Testis (tissue), 3 donors: ENCODE measurements around the gene SSMEM1. TPM values are rescaled to one million over a fixed set of nuclear protein-coding genes. Genes with fewer than 3 reads are reported as not detected.
"Not testable (repeated sequence)": the region's sequence is repeated elsewhere in the genome, so short reads cannot be mapped to it uniquely, and the experiment has no call there.

ENCODE experiments used
- DNase-seq: peaks from one replicate; pipeline ENCODE4 v3.0.0-alpha.2; 2019
- H3K27ac ChIP-seq, 2 donors: fragments of 200-600 bp; sonication (generic); one replicate each; pipeline ENCODE4 v1.5.1; 2019
- H3K27me3 ChIP-seq: fragments of 200-600 bp; sonication (generic); one replicate; pipeline ENCODE4 v1.5.1; 2019
- H3K36me3 ChIP-seq: fragments of 200-600 bp; sonication (generic); one replicate; pipeline ENCODE4 v1.5.1; 2017; ENCODE audit warnings: low read depth; ENCODE audit errors: missing control alignments
- H3K4me1 ChIP-seq: fragments of 200-600 bp; sonication (generic); one replicate; pipeline ENCODE4 v1.5.1; 2019
- H3K4me3 ChIP-seq, 2 donors: fragments of 200-600 bp; sonication (generic); one replicate each; pipeline ENCODE4 v1.5.1; 2017 to 2019
- H3K9me3 ChIP-seq: fragments of 200-600 bp; sonication (generic); one replicate; pipeline ENCODE4 v1.5.1; 2017
- CTCF ChIP-seq, 3 experiments: fragments of 450-650 bp in 2 of 3; fragments of 200-600 bp in 1 of 3; sonication (generic) in 1 of 3; IDR thresholded peaks; one replicate each; pipeline ENCODE4 v1.5.1; 2016 to 2019; ENCODE audit warnings: antibody characterized with exemption in 3 of 3, mild to moderate bottlenecking in 2 of 3, moderate library complexity in 1 of 3
- POLR2A ChIP-seq: fragments of 450-650 bp; IDR thresholded peaks from one replicate; pipeline ENCODE4 v1.6.1; 2017; ENCODE audit warnings: antibody characterized with exemption, mild to moderate bottlenecking, moderate library complexity
- WGBS, 2 donors: methylation state at CpG; one replicate each; pipeline ENCODE4 v1.1.5; 2018; 5-methylcytosine and 5-hydroxymethylcytosine counted together
- intact Hi-C: fragments of 100-400 bp; cut with DNase I; formaldehyde crosslinking; loops from one replicate; pipeline ENCODE4 v1.15.1; 2023; ENCODE audit warnings: low total_unique reads
- polyA plus RNA-seq: library from polyadenylated mRNA; stranded (reverse); fragments of 350-450 nt; fragmentation: Illumina TruSeq; extraction: RNeasy Lipid Tissue Mini Kit (QIAGEN cat#74804); gene quantifications from one replicate; pipeline ENCODE4 v1.2.3, GENCODE V29; 2014; ENCODE audit warnings: low read depth, low replicate concordance; ENCODE audit not compliant: insufficient read depth
- total RNA-seq, 2 donors: library from RNA; depleted of rRNA; stranded (reverse); fragments of >200 nt; gene quantifications; one replicate each; pipeline ENCODE4 v1.2.3, GENCODE V29; 2016

SSMEM1 gene
- total and polyA plus RNA-seq, 3 donors from 2014 or later, result 17.8 to 61.0 (median 34.8) TPM

GRCh38 chr7:130181263-130181605 is 26.4 kb upstream of the SSMEM1 start:
- H3K36me3 ChIP-seq, result no peaks in the 10 kb centered on the region
- no peaks in the 10 kb centered on the region for H3K27me3 ChIP-seq
- DNase-seq, result no peak
- H3K27ac ChIP-seq, result no peak overlapping the region
- no peaks in the 10 kb centered on the region for H3K9me3 ChIP-seq
- H3K4me3 ChIP-seq, result no peak overlapping the region
- WGBS, 2 donors, result 91 to 94% methylated on average over 2 of the region's 2 CpGs
- no peaks in the 10 kb centered on the region for H3K4me1 ChIP-seq
- TF ChIP-seq POLR2A (no peak), CTCF (IDR thresholded peaks at IDR 0.05) (no peak)
- intact Hi-C loops, result no loop called here

GRCh38 chr7:130182990-130183389 is 24.7 kb upstream of the SSMEM1 start:
- intact Hi-C loops, result no loop called here
- Histone ChIP-seq H3K27ac (no peak overlapping the region), H3K4me3 (no peak overlapping the region), H3K9me3 (no peaks in the 10 kb centered on the region), H3K4me1 (no peaks in the 10 kb centered on the region), H3K36me3 (no peaks in the 10 kb centered on the region), H3K27me3 (no peaks in the 10 kb centered on the region)
- WGBS, 2 donors, result 86 to 87% methylated on average over 2 of the region's 2 CpGs
- TF ChIP-seq CTCF (IDR thresholded peaks at IDR 0.05), result no peak
- no peak for TF ChIP-seq POLR2A
- DNase-seq, result no peak

- H3K36me3 ChIP-seq, H3K4me3 ChIP-seq, H3K27ac ChIP-seq, H3K9me3 ChIP-seq, DNase-seq, H3K4me1 ChIP-seq, intact Hi-C loops, H3K27me3 ChIP-seq: not testable (repeated sequence)
- 96 to 99% methylated on average over 5 of the region's 5 CpGs for WGBS, 2 donors
Measured at GRCh38 chr7:130184349-130184748, 23.3 kb upstream of the SSMEM1 start.

GRCh38 chr7:130187360-130187759 is 20.3 kb upstream of the SSMEM1 start:
- WGBS, 2 donors, result 87 to 91% methylated on average over 2 of the region's 2 CpGs

GRCh38 chr7:130189343-130189742 is 18.3 kb upstream of the SSMEM1 start:
- H3K4me3 ChIP-seq, result no peak overlapping the region
- no peaks in the 10 kb centered on the region for H3K36me3 ChIP-seq
- H3K4me1 ChIP-seq, result no peaks in the 10 kb centered on the region
- H3K27me3 ChIP-seq, result no peaks in the 10 kb centered on the region
- H3K9me3 ChIP-seq, result no peaks in the 10 kb centered on the region
- no peak for DNase-seq
- WGBS, 2 donors, result 95 to 99% methylated on average over 5 of the region's 5 CpGs
- intact Hi-C loops, result no loop called here
- TF ChIP-seq POLR2A, result no peak
- TF ChIP-seq CTCF (IDR thresholded peaks at IDR 0.05), result no peak
- H3K27ac ChIP-seq, result no peak overlapping the region

More at GRCh38 chr7:130187360-130187759, 20.3 kb upstream of the SSMEM1 start:
- H3K4me1 ChIP-seq, result no peaks in the 10 kb centered on the region
- TF ChIP-seq CTCF (IDR thresholded peaks at IDR 0.05) (no peak), POLR2A (no peak)
- intact Hi-C loops, result no loop called here
- no peak overlapping the region for H3K27ac ChIP-seq
- no peak overlapping the region for H3K4me3 ChIP-seq
- no peak for DNase-seq
- H3K9me3 ChIP-seq, result no peaks in the 10 kb centered on the region
- H3K36me3 ChIP-seq, result no peaks in the 10 kb centered on the region
- H3K27me3 ChIP-seq, result no peaks in the 10 kb centered on the region
